ENCODE data around the gene IRAK1.

GRCh38 chrX:154040863-154041262 is 21.2 kb upstream of the IRAK1 start:
- TF ChIP-seq CTCF (IDR thresholded peaks at IDR 0.05) (no peak), POLR2A (IDR thresholded peaks at IDR 0.05) (no peak)

Data from esophagus squamous epithelium (tissue), 4 donors.